Neutrophil (primary cell): Measurements from ENCODE around the gene ARHGEF4.

Experiments used
- H3K27ac ChIP-seq: fragments of 200-600 bp; sonication (generic); 2 replicates; pipeline ENCODE4 v1.5.1; 2016; ENCODE audit warnings: mild to moderate bottlenecking, moderate library complexity
- H3K27me3 ChIP-seq: fragments of 200-600 bp; sonication (generic); 2 replicates; pipeline ENCODE4 v1.6.0; 2016; ENCODE audit warnings: mild to moderate bottlenecking
- H3K36me3 ChIP-seq: fragments of 200-600 bp; sonication (generic); 2 replicates; pipeline ENCODE4 v1.5.1; 2017
- H3K4me1 ChIP-seq, 2 experiments: fragments of 200-600 bp in 1 of 2; sonication (generic) in 1 of 2; 1 replicate in 1 of 2; 2 replicates in 1 of 2; pipeline versions ENCODE4 v1.5.1 to v1.6.1; 2013 to 2016; ENCODE audit warnings: low read depth in 1 of 2, low read length in 1 of 2, mild to moderate bottlenecking in 1 of 2, moderate library complexity in 1 of 2; ENCODE audit not compliant: control insufficient read depth in 1 of 2, insufficient read depth in 1 of 2
- H3K4me3 ChIP-seq, 2 experiments: fragments of 200-600 bp in 1 of 2; sonication (generic) in 1 of 2; 1 replicate in 1 of 2; 2 replicates in 1 of 2; pipeline ENCODE4 v1.5.1; 2013 to 2016; ENCODE audit warnings: low read depth in 1 of 2, low read length in 1 of 2, mild to moderate bottlenecking in 1 of 2, moderate library complexity in 1 of 2
- H3K9me3 ChIP-seq: fragments of 200-600 bp; sonication (generic); 2 replicates; pipeline ENCODE4 v1.5.1; 2016
- TF ChIP-seq, protein P1 (sequence below): fragments of 200-600 bp; sonication (generic); IDR thresholded peaks from 2 replicates; pipeline ENCODE4 v1.5.1; 2016; ENCODE audit warnings: antibody characterized with exemption

Gene ARHGEF4

GRCh38 chr2:130966775-130967490 lies 130.2 kb downstream of the ARHGEF4 start:
- H3K9me3 ChIP-seq = no peaks in the 10 kb centered on the region
- H3K36me3 ChIP-seq = no peaks in the 10 kb centered on the region
- H3K4me3 ChIP-seq = no peak overlapping the region
- H3K4me1 ChIP-seq = peaks cover 0 to 16% of the 10 kb centered on the region in 2 experiments
- no peak overlapping the region for H3K27ac ChIP-seq
- H3K27me3 ChIP-seq = peaks cover 57% of the 10 kb centered on the region
- TF ChIP-seq, protein P1, sequence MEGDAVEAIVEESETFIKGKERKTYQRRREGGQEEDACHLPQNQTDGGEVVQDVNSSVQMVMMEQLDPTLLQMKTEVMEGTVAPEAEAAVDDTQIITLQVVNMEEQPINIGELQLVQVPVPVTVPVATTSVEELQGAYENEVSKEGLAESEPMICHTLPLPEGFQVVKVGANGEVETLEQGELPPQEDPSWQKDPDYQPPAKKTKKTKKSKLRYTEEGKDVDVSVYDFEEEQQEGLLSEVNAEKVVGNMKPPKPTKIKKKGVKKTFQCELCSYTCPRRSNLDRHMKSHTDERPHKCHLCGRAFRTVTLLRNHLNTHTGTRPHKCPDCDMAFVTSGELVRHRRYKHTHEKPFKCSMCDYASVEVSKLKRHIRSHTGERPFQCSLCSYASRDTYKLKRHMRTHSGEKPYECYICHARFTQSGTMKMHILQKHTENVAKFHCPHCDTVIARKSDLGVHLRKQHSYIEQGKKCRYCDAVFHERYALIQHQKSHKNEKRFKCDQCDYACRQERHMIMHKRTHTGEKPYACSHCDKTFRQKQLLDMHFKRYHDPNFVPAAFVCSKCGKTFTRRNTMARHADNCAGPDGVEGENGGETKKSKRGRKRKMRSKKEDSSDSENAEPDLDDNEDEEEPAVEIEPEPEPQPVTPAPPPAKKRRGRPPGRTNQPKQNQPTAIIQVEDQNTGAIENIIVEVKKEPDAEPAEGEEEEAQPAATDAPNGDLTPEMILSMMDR = no peak

DNA sequence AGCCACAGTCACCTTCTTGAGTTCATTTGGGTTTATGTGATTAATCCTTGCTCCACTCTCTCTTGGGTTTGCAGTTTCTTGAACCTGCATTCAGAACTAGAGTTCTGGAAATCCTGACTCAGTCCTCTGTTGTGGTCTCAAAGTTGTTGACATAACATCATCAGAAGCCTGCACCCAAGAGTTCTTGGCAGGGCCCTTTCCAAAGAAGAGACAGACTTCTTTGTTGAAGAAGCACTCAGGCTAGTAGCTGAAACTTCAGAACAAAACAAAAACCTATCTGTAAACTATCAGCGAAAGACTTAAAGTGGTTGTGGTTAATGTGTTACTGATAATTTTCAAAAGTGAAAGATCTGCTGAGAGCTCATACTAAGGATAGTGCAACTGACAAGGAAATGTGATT lies 135.7 kb downstream of the ARHGEF4 start:
- Histone ChIP-seq H3K27me3 (peaks cover 2% of the 10 kb centered on the region), H3K9me3 (no peaks in the 10 kb centered on the region), H3K36me3 (no peaks in the 10 kb centered on the region), H3K4me3 (no peak overlapping the region), H3K4me1 (no peaks in the 10 kb centered on the region), H3K27ac (no peak overlapping the region)
- TF ChIP-seq, protein P1 = no peak

DNA sequence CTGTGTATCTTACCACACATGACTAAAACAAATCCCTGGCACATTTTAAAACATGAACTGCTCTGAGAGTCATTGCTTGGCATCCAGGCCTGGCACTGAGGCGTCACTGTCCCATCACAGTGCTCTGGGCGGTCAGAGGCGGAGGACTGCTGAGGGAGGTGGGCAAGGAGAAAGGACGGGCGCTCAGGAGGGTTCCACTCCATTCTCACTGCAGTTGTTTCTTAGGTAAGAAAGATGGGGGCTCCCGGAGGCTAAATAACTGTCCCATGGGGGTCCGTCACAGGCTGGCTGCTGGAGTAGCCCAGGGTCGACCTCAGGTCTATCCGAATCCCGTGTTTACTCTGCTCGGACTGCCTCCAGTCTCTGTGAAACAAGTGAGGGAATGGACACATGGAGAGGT lies 139.0 kb downstream of the ARHGEF4 start:
- Histone ChIP-seq H3K27ac (no peak overlapping the region), H3K4me3 (no peak overlapping the region), H3K4me1 (no peaks in the 10 kb centered on the region), H3K36me3 (no peaks in the 10 kb centered on the region), H3K27me3 (no peaks in the 10 kb centered on the region), H3K9me3 (no peaks in the 10 kb centered on the region)
- TF ChIP-seq, protein P1 = no peak

GRCh38 chr2:130976591-130977237 lies 140.0 kb downstream of the ARHGEF4 start:
- no peaks in the 10 kb centered on the region for H3K36me3 ChIP-seq
- H3K9me3 ChIP-seq = no peaks in the 10 kb centered on the region
- no peaks in the 10 kb centered on the region for H3K27me3 ChIP-seq
- TF ChIP-seq, protein P1 = no peak
- no peak overlapping the region for H3K4me3 ChIP-seq
- H3K27ac ChIP-seq = no peak overlapping the region
- no peaks in the 10 kb centered on the region for H3K4me1 ChIP-seq

DNA sequence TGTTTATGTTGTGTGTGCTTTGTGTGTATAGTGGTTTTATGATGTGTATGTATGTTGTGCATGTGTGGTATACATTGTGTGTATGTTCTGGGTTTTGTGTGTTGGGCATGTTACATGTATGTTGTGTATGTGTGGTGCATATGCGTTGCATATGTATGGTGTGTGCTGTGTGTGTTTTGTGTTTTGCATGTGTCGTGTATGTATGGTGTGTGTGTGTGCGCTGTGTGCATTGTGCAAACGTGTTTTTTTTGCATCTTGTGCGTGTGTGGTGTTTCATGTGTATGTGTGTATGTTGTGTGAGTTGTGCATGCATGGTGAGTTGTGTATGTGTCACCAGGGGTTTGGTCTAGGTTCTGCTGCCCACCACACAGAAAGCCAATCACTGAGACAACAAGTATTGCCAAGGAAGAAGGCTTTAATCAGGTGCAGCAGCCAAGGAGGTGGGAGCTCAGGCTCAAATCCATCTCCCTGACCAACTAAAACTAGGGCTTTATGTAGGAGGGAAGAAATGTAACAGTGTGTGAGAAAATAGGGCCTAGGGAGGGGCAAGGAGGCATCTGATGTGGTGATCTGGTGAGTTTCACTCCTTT lies 140.8 kb downstream of the ARHGEF4 start:
- Histone ChIP-seq H3K27ac (no peak overlapping the region), H3K36me3 (no peaks in the 10 kb centered on the region), H3K4me1 (no peaks in the 10 kb centered on the region), H3K27me3 (no peaks in the 10 kb centered on the region), H3K4me3 (no peak overlapping the region), H3K9me3 (no peaks in the 10 kb centered on the region)
- TF ChIP-seq, protein P1 = no peak
